Lower leg skin (tissue), 4 donors: ENCODE results near the gene OMG. TPM values are rescaled to one million over a fixed set of nuclear protein-coding genes. Genes with fewer than 3 reads are reported as not detected.
"Not testable (repeated sequence)": the region's sequence is repeated elsewhere in the genome, so short reads cannot be mapped to it uniquely, and the experiment has no call there.

Experiments
- DNase-seq, 2 donors: peaks; one replicate each; pipeline ENCODE4 v3.0.0-alpha.2; 2019; ENCODE audit warnings: low spot score in 2 of 2
- H3K4me3 ChIP-seq: fragments of 200-600 bp; sonication (generic); 2 replicates; pipeline ENCODE4 v1.5.1; 2017; ENCODE audit warnings: mild to moderate bottlenecking, low read depth; ENCODE audit not compliant: poor library complexity, severe bottlenecking
- POLR2A ChIP-seq, 2 donors: fragments of 450-650 bp; IDR thresholded peaks; one replicate each; pipeline ENCODE4 v1.6.1; 2016 to 2017; ENCODE audit warnings: antibody characterized with exemption in 2 of 2, mild to moderate bottlenecking in 1 of 2, moderate library complexity in 1 of 2
- WGBS, 2 donors: methylation state at CpG; one replicate each; pipeline ENCODE4 v1.1.5; 2018; 5-methylcytosine and 5-hydroxymethylcytosine counted together
- intact Hi-C: fragments of 100-400 bp; cut with DNase I; formaldehyde crosslinking; loops from one replicate; pipeline ENCODE4 v1.15.0; 2023; ENCODE audit warnings: low total_unique reads
- total RNA-seq, 4 donors: library from RNA; depleted of rRNA; stranded (reverse); fragments of >200 nt; gene quantifications; one replicate each; pipeline ENCODE4 v1.1.0, GENCODE V29; 2016
- TF ChIP-seq, protein P1 (sequence below), 3 donors: fragments of 450-650 bp; IDR thresholded peaks; one replicate each; pipeline ENCODE4 v1.5.1; 2016; ENCODE audit warnings: antibody characterized with exemption in 3 of 3, mild to moderate bottlenecking in 3 of 3, moderate library complexity in 2 of 3

The OMG gene, protein sequence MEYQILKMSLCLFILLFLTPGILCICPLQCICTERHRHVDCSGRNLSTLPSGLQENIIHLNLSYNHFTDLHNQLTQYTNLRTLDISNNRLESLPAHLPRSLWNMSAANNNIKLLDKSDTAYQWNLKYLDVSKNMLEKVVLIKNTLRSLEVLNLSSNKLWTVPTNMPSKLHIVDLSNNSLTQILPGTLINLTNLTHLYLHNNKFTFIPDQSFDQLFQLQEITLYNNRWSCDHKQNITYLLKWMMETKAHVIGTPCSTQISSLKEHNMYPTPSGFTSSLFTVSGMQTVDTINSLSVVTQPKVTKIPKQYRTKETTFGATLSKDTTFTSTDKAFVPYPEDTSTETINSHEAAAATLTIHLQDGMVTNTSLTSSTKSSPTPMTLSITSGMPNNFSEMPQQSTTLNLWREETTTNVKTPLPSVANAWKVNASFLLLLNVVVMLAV
- not detected for total RNA-seq

DNA sequence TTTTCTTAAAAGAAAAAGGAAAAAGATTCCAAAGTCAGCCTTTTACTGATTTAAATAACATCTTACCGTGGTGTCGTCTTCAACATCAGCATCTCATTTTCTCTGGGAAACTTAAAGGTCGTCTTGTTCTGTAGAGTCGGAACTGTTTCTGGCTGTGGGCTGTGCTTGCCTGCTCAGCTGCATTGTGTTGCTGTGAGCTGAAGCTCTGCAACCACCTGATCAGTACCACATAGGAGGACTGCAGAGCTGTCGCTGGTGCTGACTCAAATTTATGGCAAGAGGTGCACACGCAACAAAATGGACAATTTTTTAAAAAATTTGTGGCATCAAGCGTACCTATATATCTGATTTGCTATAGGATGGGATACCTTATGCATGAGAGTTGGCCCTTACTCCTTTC, at the start of gene OMG:
TSS of gene OMG (minus strand) at position 150 of the 400 bp plus-strand sequence. CDS start 908 bp downstream, outside the sequence.
- H3K4me3 ChIP-seq = no peak within 1 kb of the TSS
- TF ChIP-seq, protein P1, sequence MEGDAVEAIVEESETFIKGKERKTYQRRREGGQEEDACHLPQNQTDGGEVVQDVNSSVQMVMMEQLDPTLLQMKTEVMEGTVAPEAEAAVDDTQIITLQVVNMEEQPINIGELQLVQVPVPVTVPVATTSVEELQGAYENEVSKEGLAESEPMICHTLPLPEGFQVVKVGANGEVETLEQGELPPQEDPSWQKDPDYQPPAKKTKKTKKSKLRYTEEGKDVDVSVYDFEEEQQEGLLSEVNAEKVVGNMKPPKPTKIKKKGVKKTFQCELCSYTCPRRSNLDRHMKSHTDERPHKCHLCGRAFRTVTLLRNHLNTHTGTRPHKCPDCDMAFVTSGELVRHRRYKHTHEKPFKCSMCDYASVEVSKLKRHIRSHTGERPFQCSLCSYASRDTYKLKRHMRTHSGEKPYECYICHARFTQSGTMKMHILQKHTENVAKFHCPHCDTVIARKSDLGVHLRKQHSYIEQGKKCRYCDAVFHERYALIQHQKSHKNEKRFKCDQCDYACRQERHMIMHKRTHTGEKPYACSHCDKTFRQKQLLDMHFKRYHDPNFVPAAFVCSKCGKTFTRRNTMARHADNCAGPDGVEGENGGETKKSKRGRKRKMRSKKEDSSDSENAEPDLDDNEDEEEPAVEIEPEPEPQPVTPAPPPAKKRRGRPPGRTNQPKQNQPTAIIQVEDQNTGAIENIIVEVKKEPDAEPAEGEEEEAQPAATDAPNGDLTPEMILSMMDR (IDR thresholded peaks at IDR 0.05) = no peak
- TF ChIP-seq POLR2A (IDR thresholded peaks at IDR 0.05) = no peak
- intact Hi-C loops = no loop called here
- 88 to 89% methylated on average over 7 of the region's 7 CpGs for WGBS, 2 donors
- no peak for DNase-seq

DNA sequence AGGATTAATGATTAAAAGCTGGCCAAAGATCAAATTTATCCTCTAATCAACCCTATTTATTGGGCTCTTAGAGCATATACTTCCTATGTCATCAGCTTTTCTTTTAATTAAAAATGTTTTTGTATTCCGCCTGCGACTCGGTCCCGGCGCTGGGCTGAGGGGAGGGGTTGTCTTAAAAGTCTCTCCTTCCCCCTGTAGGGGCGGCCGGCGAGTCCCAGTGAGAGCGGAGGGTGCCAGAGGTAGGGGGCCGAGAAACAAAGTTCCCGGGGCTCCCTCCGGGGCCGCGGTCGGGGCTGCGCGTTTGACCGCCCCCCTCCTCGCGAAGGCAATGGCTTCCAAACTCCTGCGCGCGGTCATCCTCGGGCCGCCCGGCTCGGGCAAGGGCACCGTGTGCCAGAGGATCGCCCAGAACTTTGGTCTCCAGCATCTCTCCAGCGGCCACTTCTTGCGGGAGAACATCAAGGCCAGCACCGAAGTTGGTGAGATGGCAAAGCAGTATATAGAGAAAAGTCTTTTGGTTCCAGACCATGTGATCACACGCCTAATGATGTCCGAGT, 48.2 kb upstream of the OMG start:
- DNase-seq, intact Hi-C loops, H3K4me3 ChIP-seq: not testable (repeated sequence)
- 93 to 96% methylated on average over 13 to 16 of the region's 34 CpGs for WGBS, 2 donors

DNA sequence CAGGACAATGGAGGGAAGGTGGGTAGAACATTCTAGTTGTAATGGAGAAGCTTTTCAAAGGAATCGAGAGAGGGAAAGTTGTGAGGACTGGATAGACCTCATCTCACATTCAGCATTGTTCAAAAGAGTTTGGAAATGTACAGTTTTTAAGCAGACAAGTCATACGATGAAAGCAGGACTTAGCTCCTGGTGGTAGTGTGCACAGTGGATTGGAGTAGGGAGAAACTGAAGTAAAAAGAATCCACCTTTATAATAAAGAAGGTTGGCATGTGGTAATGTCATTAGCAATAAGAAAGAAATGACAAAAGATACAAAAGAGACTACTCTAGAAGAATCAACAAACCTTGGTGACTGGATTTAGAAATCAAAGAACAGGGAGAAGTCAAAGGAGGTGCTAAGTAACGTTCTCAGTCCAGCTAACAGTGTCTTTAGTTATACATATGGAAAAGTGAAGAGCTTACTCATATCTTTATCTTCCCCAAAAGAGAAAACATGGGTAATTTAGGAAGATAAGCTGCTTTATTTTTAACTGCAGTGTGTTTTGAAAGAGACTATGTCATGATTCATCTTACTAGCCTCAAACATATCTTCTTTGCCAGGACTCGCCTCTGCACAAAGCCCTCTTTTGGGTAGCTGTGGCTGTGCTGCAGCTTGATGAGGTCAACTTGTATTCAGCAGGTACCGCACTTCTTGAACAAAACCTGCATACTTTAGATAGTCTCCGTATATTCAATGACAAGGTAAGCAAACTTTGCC, 43.0 kb upstream of the OMG start:
- no peak for DNase-seq
- WGBS, 2 donors = 84 to 88% methylated on average over 6 of the region's 6 CpGs
- no peak overlapping the region for H3K4me3 ChIP-seq
- TF ChIP-seq, protein P1 (IDR thresholded peaks at IDR 0.05) = no peak
- TF ChIP-seq POLR2A (IDR thresholded peaks at IDR 0.05) = no peak
- intact Hi-C loops = no loop called here

DNA sequence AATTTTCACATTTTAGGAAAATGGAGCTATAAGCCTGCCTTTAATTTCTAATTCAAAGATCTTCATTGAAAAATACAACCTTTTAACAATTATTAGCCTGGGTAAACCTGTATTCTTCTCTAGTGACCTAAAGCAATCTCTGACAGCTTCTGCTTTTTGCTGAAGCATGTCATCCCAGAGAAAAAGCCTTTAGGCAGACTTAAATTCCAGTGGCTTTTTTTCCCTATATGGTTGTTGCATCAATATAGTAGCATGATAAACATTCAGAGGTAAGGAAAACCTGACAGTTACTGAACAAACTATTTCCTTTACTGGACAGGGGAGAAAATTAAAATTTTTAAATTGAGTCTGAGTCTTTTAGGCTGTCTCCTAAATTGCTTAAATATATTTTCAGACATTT, 32.2 kb upstream of the OMG start:
- intact Hi-C loops = no loop called here
- no peak overlapping the region for H3K4me3 ChIP-seq
- no peak for DNase-seq
- no peak for TF ChIP-seq POLR2A (IDR thresholded peaks at IDR 0.05)
- TF ChIP-seq, protein P1 (IDR thresholded peaks at IDR 0.05) = no peak

DNA sequence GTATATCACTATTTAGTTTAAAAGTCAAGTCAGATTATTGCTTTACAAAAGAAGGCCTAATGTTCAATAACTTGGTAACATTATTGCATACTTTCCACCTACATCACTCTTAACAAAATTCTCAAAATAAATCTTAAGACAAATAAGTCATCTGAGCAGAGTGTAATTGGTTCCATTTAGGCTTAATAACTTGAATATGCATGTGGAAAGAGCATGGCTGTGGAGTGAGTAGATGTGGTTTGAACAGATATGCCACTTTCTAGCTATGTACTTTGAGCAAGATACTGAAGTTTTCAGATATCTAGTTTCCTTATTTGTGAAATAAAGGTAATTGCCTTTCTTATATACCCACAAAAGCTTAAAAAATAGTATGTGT, 31.1 kb upstream of the OMG start:
- intact Hi-C loops = no loop called here
- H3K4me3 ChIP-seq = no peak overlapping the region
- TF ChIP-seq POLR2A (IDR thresholded peaks at IDR 0.05) = no peak
- TF ChIP-seq, protein P1 (IDR thresholded peaks at IDR 0.05) = no peak
- no peak for DNase-seq

DNA sequence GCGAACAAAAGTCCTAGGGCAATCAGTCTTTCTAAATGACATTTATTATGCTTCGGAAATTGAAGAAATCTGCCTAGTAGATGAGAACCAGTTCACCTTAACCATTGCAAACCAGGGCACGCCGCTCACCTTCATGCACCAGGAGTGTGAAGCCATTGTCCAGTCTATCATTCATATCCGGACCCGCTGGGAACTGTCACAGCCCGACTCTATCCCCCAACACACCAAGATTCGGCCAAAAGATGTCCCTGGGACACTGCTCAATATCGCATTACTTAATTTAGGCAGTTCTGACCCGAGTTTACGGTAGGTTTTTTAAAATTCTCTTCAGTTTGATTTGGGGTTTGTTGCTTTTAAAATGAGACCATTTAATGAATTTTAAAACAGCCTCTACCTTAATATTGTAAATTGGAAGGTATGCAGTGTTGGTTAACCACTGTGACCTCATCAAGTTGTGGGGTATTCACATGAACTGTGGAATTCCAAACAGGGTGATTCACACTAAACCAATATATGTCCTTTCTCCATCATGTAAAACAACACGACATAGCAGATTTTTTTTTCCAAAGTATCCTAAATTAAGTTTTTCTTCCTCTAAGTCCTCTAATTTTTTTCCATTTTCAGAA, 30.6 kb upstream of the OMG start:
- WGBS, 2 donors = 95% methylated on average over 12 of the region's 12 CpGs
- DNase-seq = no peak
- no peak for TF ChIP-seq POLR2A (IDR thresholded peaks at IDR 0.05)
- TF ChIP-seq, protein P1 (IDR thresholded peaks at IDR 0.05) = no peak
- no peak overlapping the region for H3K4me3 ChIP-seq
- intact Hi-C loops = no loop called here
